Activated B cell treated with CpG ODN at 0.5 μM for 24 hours (primary cell): Measurements from ENCODE around the gene FOXJ1. TPM values are rescaled to one million over a fixed set of nuclear protein-coding genes. Genes with fewer than 3 reads are reported as not detected.

Experiments
- ATAC-seq: fragments of 200-7000 bp; cut with Tn5 transposase; one replicate; pipeline ENCODE4 v1.10.0; 2021; ENCODE audit warnings: low read depth, mild to moderate bottlenecking, moderate library complexity
- CTCF ChIA-PET: fragments of 350-600 bp; sonication (Branson Sonifier 250); formaldehyde crosslinking; loops from one replicate; lab custom pipeline; 2021; ENCODE audit warnings: antibody characterized with exemption; lab: Charles Lee
- POLR2A ChIA-PET: fragments of 350-600 bp; sonication (Branson Sonifier 250); formaldehyde crosslinking; loops from one replicate; lab custom pipeline; 2021; ENCODE audit warnings: antibody characterized with exemption; lab: Charles Lee
- DNase-seq: peaks from one replicate; pipeline ENCODE4 v3.0.0; 2022
- H3K27ac Mint-ChIP-seq: one replicate; pipeline ENCODE4 v1.8.0; 2020; ENCODE audit warnings: mixed read lengths
- H3K27me3 Mint-ChIP-seq: one replicate; pipeline ENCODE4 v1.8.0; 2021; ENCODE audit warnings: mixed read lengths
- H3K36me3 Mint-ChIP-seq: one replicate; pipeline ENCODE4 v1.8.0; 2021; ENCODE audit warnings: low read depth, mixed read lengths
- H3K4me1 Mint-ChIP-seq: one replicate; pipeline ENCODE4 v1.8.0; 2021; ENCODE audit warnings: mixed read lengths
- H3K4me3 Mint-ChIP-seq: one replicate; pipeline ENCODE4 v1.8.0; 2020; ENCODE audit warnings: mild to moderate bottlenecking, mixed read lengths
- H3K9me3 Mint-ChIP-seq: one replicate; pipeline ENCODE4 v1.8.0; 2020; ENCODE audit warnings: mixed read lengths
- CTCF ChIP-seq: fragments of 200-600 bp; IDR thresholded peaks from one replicate; pipeline ENCODE4 v1.8.0; 2022; ENCODE audit warnings: antibody characterized with exemption, mild to moderate bottlenecking
- intact Hi-C: fragments of 100-400 bp; cut with micrococcal nuclease; formaldehyde crosslinking; loops from one replicate; pipeline ENCODE4 v1.15.1; 2024
- total RNA-seq: library from RNA; stranded (reverse); gene quantifications from 2 replicates; pipeline ENCODE4 v1.2.3, GENCODE V29; 2022

FOXJ1 gene
- total RNA-seq, 1 donor from 2014 or later = 0.44 TPM

GRCh38 chr17:76147211-76148014, 6.4 kb upstream of the FOXJ1 start:
- ChIA-PET CTCF (interaction anchor here (2.6 kb wide), 1 partner anchor 31 kb away, joined by 7 read pairs; no protein-coding TSS in a partner anchor), POLR2A (interaction anchor here (0.5 to 0.6 kb wide), 2 partner anchors 102 to 119 kb away, joined by 3 to 6 read pairs; no protein-coding TSS in a partner anchor)
- Mint-ChIP-seq H3K4me3 (no peak overlapping the region), H3K9me3 (no peaks in the 10 kb centered on the region), H3K4me1 (peaks cover 44% of the 10 kb centered on the region), H3K27ac (no peak overlapping the region), H3K36me3 (no peaks in the 10 kb centered on the region), H3K27me3 (no peaks in the 10 kb centered on the region)
- intact Hi-C loops = no loop called here
- TF ChIP-seq CTCF = no peak
- no peak for ATAC-seq
- DNase-seq = no peak

GRCh38 chr17:76146053-76146851, 5.2 kb upstream of the FOXJ1 start:
- peak; percentile 2 for ATAC-seq
- no peaks in the 10 kb centered on the region for H3K36me3 Mint-ChIP-seq
- H3K27me3 Mint-ChIP-seq = peaks cover 3% of the 10 kb centered on the region
- peak overlapping the region; percentile 95 for H3K27ac Mint-ChIP-seq
- intact Hi-C loops = no loop called here
- H3K9me3 Mint-ChIP-seq = no peaks in the 10 kb centered on the region
- peaks cover 55% of the 10 kb centered on the region for H3K4me1 Mint-ChIP-seq
- peak overlapping the region; percentile 67 for H3K4me3 Mint-ChIP-seq
- ChIA-PET CTCF (interaction anchor here (1.2 to 2.6 kb wide), 3 partner anchors 7 to 133 kb away, joined by 4 to 7 read pairs (median 6); no protein-coding TSS in a partner anchor), POLR2A (interaction anchor here (0.6 to 2.4 kb wide), 8 partner anchors 20 to 130 kb away, joined by 3 to 25 read pairs (median 6); partner anchors contain the start of gene UBALD2)
- DNase-seq = no peak
- no peak for TF ChIP-seq CTCF

- Mint-ChIP-seq H3K27me3 (peaks cover 4% of the 10 kb centered on the region), H3K4me3 (peak overlapping the region; percentile 67), H3K4me1 (peaks cover 61% of the 10 kb centered on the region), H3K9me3 (no peaks in the 10 kb centered on the region), H3K36me3 (no peaks in the 10 kb centered on the region), H3K27ac (peak overlapping the region; percentile 95)
- no peak for TF ChIP-seq CTCF
- ChIA-PET CTCF (interaction anchor here (0.6 to 2.6 kb wide), 6 partner anchors 8 to 505 kb away, joined by 3 to 7 read pairs (median 5); no protein-coding TSS in a partner anchor), POLR2A (interaction anchor here (0.6 to 2.4 kb wide), 9 partner anchors 19 to 220 kb away, joined by 3 to 25 read pairs (median 5); partner anchors contain the start of gene UBALD2)
- intact Hi-C loops = no loop called here
- DNase-seq (no peak), ATAC-seq (peak; percentile 56)
Observed at GRCh38 chr17:76145231-76146052, 4.4 kb upstream of the FOXJ1 start.

GRCh38 chr17:76142585-76143041, 1.6 kb upstream of the FOXJ1 start:
- no peaks in the 10 kb centered on the region for H3K36me3 Mint-ChIP-seq

More at GRCh38 chr17:76142585-76143041, 1.6 kb upstream of the FOXJ1 start:
- peak overlapping the region; percentile 73 for H3K27ac Mint-ChIP-seq
- intact Hi-C loops = no loop called here
- H3K4me1 Mint-ChIP-seq = peaks cover 68% of the 10 kb centered on the region
- CTCF ChIA-PET = interaction anchor here (0.7 to 1.7 kb wide), 3 partner anchors 21 to 137 kb away, joined by 3 to 6 read pairs (median 5); no protein-coding TSS in a partner anchor
- peaks cover 10% of the 10 kb centered on the region for H3K27me3 Mint-ChIP-seq
- TF ChIP-seq CTCF = no peak
- no peaks in the 10 kb centered on the region for H3K9me3 Mint-ChIP-seq
- peak overlapping the region; percentile 44 for H3K4me3 Mint-ChIP-seq
- DNase-seq = no peak
- ATAC-seq = no peak
- POLR2A ChIA-PET = interaction anchor here (0.6 to 4.1 kb wide), 3 partner anchors 66 to 133 kb away, joined by 3 to 21 read pairs (median 4); partner anchors contain the start of gene UBALD2
